Sigmoid colon (tissue), 7 donors: ENCODE results near the gene MAP4K5. TPM values are rescaled to one million over a fixed set of nuclear protein-coding genes. Genes with fewer than 3 reads are reported as not detected.

ENCODE experiments used
- DNase-seq: peaks from one replicate; pipeline ENCODE4 v3.0.0-alpha.2; 2019
- H3K27ac ChIP-seq, 4 donors: fragments of 200-600 bp; sonication (generic); one replicate each; pipeline ENCODE4 v1.5.1; 2016 to 2019; ENCODE audit warnings: mild to moderate bottlenecking in 1 of 4
- H3K27me3 ChIP-seq, 3 donors: fragments of 200-600 bp; sonication (generic); one replicate each; pipeline ENCODE4 v1.5.1; 2019; ENCODE audit warnings: mild to moderate bottlenecking in 1 of 3
- H3K36me3 ChIP-seq, 4 donors: fragments of 200-600 bp; sonication (generic); one replicate each; pipeline ENCODE4 v1.5.1; 2016 to 2019
- H3K4me1 ChIP-seq, 4 donors: fragments of 200-600 bp; sonication (generic); one replicate each; pipeline ENCODE4 v1.5.1; 2017 to 2019
- H3K4me3 ChIP-seq, 4 donors: fragments of 200-600 bp; sonication (generic); one replicate each; pipeline ENCODE4 v1.5.1; 2017 to 2019; ENCODE audit warnings: mild to moderate bottlenecking in 2 of 4, moderate library complexity in 1 of 4
- H3K9me3 ChIP-seq, 4 donors: fragments of 200-600 bp in 3 of 4; sonication (generic) in 3 of 4; one replicate each; pipeline versions ENCODE4 v1.5.1 to v1.6.1; 2013 to 2019
- EP300 ChIP-seq, 4 donors: sonication (generic); formaldehyde crosslinking; IDR thresholded peaks; one replicate each; pipeline ENCODE4 v1.6.1; 2017; ENCODE audit warnings: antibody characterized with exemption in 4 of 4
- POLR2A ChIP-seq, 2 donors: fragments of 450-650 bp; IDR thresholded peaks; one replicate each; pipeline ENCODE4 v1.6.1; 2016; ENCODE audit warnings: antibody characterized with exemption in 2 of 2, mild to moderate bottlenecking in 2 of 2, moderate library complexity in 2 of 2
- POLR2AphosphoS5 ChIP-seq, 4 donors: sonication (generic); formaldehyde crosslinking; IDR thresholded peaks; one replicate each; pipeline ENCODE4 v1.6.1; 2017; ENCODE audit warnings: antibody characterized with exemption in 4 of 4
- whole genome bisulfite sequencing, 2 donors: extraction: QIAGEN DNeasy Blood & Tissue Kit; methylation state at CpG; one replicate each; pipeline ENCODE4 v1.1.7; 2013; 5-methylcytosine and 5-hydroxymethylcytosine counted together
- intact Hi-C: fragments of 100-400 bp; cut with DNase I; formaldehyde crosslinking; loops from one replicate; pipeline ENCODE4 v1.15.1; 2023
- polyA plus RNA-seq, 3 donors: library from polyadenylated mRNA; stranded (reverse); fragments of 200-250 nt; gene quantifications; one replicate each; pipeline ENCODE4 v1.2.3, GENCODE V29; 2013
- small RNA-seq, 3 donors: library from RNA; depleted of rRNA; stranded (forward); fragments of <200 nt; gene quantifications; one replicate each; pipeline ENCODE3, GENCODE V24; 2016
- total RNA-seq, 4 donors: library from RNA; depleted of rRNA; stranded (reverse); fragments of >200 nt; gene quantifications; one replicate each; pipeline ENCODE4 v1.1.0, GENCODE V29; 2016
- TF ChIP-seq, protein P1 (sequence below), 4 experiments: fragments of 450-650 bp in 3 of 4; fragments of 200-600 bp in 1 of 4; IDR thresholded peaks; one replicate each; pipeline ENCODE4 v1.5.1; 2016 to 2019; ENCODE audit warnings: antibody characterized with exemption in 4 of 4, mild to moderate bottlenecking in 3 of 4, moderate library complexity in 2 of 4
- donor health status: healthy with polysubstance abuse.
- donor health status: Bipolar disorder and iron deficiency.
- donor health status: healthy.

Gene MAP4K5
- total and polyA plus RNA-seq, 7 donors, result 12.6 to 314 (median 144) TPM

DNA sequence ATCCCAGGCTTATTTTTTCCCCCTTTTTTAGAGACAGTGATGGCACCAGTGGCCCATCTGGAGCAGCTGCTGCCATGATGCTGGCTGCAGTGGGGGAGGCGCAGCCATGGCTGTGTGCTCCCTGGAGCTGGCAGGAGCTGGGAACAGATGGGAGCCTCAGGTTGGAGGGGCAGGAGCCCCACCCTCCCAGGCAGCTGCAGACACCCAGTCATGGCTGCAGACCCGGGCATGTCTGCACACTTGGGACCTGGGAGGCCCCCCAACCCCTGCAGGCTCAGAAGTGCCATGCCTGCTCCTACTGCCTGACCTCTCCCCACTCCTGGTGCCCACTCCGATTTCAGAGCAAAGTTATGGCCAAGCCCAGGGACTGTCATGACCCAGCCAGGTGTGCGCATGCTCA is 160.8 kb downstream of the MAP4K5 start:
- H3K27me3 ChIP-seq, result no peaks in the 10 kb centered on the region
- H3K9me3 ChIP-seq, result no peaks in the 10 kb centered on the region
- H3K4me1 ChIP-seq, result no peaks in the 10 kb centered on the region
- H3K27ac ChIP-seq, result no peak overlapping the region
- peaks cover 0 to 3% (median 0%) of the 10 kb centered on the region in 4 donors for H3K36me3 ChIP-seq
- intact Hi-C loops, result no loop called here
- 92 to 94% methylated on average over 4 of the region's 4 CpGs for WGBS, 2 donors
- H3K4me3 ChIP-seq, result no peak overlapping the region
- DNase-seq, result no peak
- TF ChIP-seq POLR2A (IDR thresholded peaks at IDR 0.05), result no peak
- TF ChIP-seq, protein P1, sequence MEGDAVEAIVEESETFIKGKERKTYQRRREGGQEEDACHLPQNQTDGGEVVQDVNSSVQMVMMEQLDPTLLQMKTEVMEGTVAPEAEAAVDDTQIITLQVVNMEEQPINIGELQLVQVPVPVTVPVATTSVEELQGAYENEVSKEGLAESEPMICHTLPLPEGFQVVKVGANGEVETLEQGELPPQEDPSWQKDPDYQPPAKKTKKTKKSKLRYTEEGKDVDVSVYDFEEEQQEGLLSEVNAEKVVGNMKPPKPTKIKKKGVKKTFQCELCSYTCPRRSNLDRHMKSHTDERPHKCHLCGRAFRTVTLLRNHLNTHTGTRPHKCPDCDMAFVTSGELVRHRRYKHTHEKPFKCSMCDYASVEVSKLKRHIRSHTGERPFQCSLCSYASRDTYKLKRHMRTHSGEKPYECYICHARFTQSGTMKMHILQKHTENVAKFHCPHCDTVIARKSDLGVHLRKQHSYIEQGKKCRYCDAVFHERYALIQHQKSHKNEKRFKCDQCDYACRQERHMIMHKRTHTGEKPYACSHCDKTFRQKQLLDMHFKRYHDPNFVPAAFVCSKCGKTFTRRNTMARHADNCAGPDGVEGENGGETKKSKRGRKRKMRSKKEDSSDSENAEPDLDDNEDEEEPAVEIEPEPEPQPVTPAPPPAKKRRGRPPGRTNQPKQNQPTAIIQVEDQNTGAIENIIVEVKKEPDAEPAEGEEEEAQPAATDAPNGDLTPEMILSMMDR (IDR thresholded peaks at IDR 0.05), result no peak
- TF ChIP-seq POLR2AphosphoS5 (IDR thresholded peaks at IDR 0.05), result no peak
- no peak for TF ChIP-seq EP300 (IDR thresholded peaks at IDR 0.05)

Small RNA genes within 50 kb of the gene (small RNA-seq; reads per million reads assigned to genes)
- 0 reads per million in 3 donors for gene RF00019
- 0 reads per million in 3 donors for gene SNRPGP1

Other genes with a start within 250 kb of the MAP4K5 start
- gene L2HGDH, start 220.3 kb downstream of the MAP4K5 start, total RNA-seq, result 1 to 10 TPM; 2.7 to 6.3 (median 3.6) TPM
- gene L2HGDH, start 220.3 kb downstream of the MAP4K5 start, polyA plus RNA-seq, result 1 to 10 TPM; 3.6 to 6.7 (median 5.7) TPM
- gene DMAC2L, start 220.2 kb downstream of the MAP4K5 start, total RNA-seq, result 10 to 100 TPM; 12.2 to 37.1 (median 28.5) TPM
- 10 to 100 TPM; 15.2 to 30.0 (median 19.4) TPM for gene DMAC2L, start 220.2 kb downstream of the MAP4K5 start, polyA plus RNA-seq
- 10 to 100 TPM; 39.8 to 91.8 (median 58.6) TPM for gene CDKL1, start 135.7 kb downstream of the MAP4K5 start, total RNA-seq
- 1 to 10 TPM; 4.2 to 6.4 (median 5.4) TPM for gene CDKL1, start 135.7 kb downstream of the MAP4K5 start, polyA plus RNA-seq
- gene ATL1, start 27.6 kb upstream of the MAP4K5 start, total RNA-seq, result 10 to 100 TPM in 3 of 4 donors, 1 to 10 TPM in 1; 9.1 to 22.5 (median 11.3) TPM
- 1 to 10 TPM; 3.2 to 6.6 (median 6.5) TPM for gene ATL1, start 27.6 kb upstream of the MAP4K5 start, polyA plus RNA-seq
- 10 to 100 TPM; 32.0 to 38.2 (median 35.3) TPM for gene SAV1, start 135.7 kb upstream of the MAP4K5 start, total RNA-seq
- 10 to 100 TPM; 10.9 to 19.8 (median 13.1) TPM for gene SAV1, start 135.7 kb upstream of the MAP4K5 start, polyA plus RNA-seq